AG04450 (cell line): Measurements from ENCODE around the gene PAM. TPM values are rescaled to one million over a fixed set of nuclear protein-coding genes. Genes with fewer than 3 reads are reported as not detected.

Experiments
- CTCF ChIA-PET: fragments of 300-600, 350-600 bp; formaldehyde crosslinking; extraction: SDS; loops from one replicate; lab custom pipeline; 2022; ENCODE audit warnings: antibody characterized with exemption, inconsistent platforms; lab: Charles Lee
- POLR2A ChIA-PET: fragments of 350-600 bp; formaldehyde crosslinking; extraction: SDS; loops from one replicate; lab custom pipeline; 2021; ENCODE audit warnings: antibody characterized with exemption, inconsistent platforms; lab: Yijun Ruan, JAX
- DNase-seq: peaks from one replicate; pipeline ENCODE4 v3.0.0-alpha.2; 2011; ENCODE audit warnings: low read depth, low spot score
- H3K27ac ChIP-seq: one replicate; pipeline ENCODE4 v1.5.1; 2012; ENCODE audit warnings: low read depth, low read length, control low read depth
- H3K27me3 ChIP-seq: one replicate; pipeline ENCODE4 v1.6.0; 2012; ENCODE audit warnings: low read length; ENCODE audit not compliant: control insufficient read depth, insufficient read depth
- H3K4me3 ChIP-seq: 2 replicates; pipeline ENCODE4 v1.5.1; 2011; ENCODE audit warnings: mild to moderate bottlenecking, low read depth, low read length, control low read depth
- H3K9me3 ChIP-seq: 2 replicates; pipeline ENCODE4 v1.5.1; 2012; ENCODE audit warnings: low read length; ENCODE audit not compliant: control insufficient read depth, insufficient read depth
- polyA plus RNA-seq: library from polyadenylated mRNA; depleted of rRNA; stranded (reverse); fragments of >200 nt; gene quantifications from 2 replicates; pipeline ENCODE4 v1.2.3, GENCODE V29; 2011
- TF ChIP-seq, protein P1 (sequence below): IDR thresholded peaks from 2 replicates; pipeline ENCODE4 v1.5.1; 2011; ENCODE audit warnings: low read depth, low read length, control low read depth, inconsistent platforms

Gene PAM
- polyA plus RNA-seq, 1 experiment, result 307 TPM

DNA sequence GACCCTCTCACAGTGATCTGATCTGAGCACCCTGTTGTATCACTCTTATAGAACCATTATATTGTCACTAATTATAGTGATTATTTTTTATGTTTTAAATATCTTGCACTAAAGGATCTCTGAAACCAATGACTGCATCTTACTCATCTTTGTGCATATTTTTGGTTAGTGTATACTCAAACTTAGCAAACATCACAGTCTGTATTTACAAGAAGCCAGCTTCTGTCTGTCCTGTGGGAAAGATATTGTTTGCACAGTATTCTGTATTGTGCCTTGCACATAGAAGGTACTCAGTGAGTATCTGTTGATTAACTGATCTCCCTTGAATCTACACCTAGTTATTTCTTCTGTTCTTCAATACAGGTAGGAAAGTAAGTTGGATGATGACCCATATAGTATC is 131.5 kb downstream of the PAM start:
- no peaks in the 10 kb centered on the region for H3K9me3 ChIP-seq
- no peak overlapping the region for H3K4me3 ChIP-seq
- H3K27ac ChIP-seq, result no peak overlapping the region
- no peaks in the 10 kb centered on the region for H3K27me3 ChIP-seq
- CTCF ChIA-PET, result interaction anchor here (1.3 kb wide), 1 partner anchor 9 kb away, joined by 4 read pairs; no protein-coding TSS in a partner anchor
- POLR2A ChIA-PET, result no interaction called here
- TF ChIP-seq, protein P1, sequence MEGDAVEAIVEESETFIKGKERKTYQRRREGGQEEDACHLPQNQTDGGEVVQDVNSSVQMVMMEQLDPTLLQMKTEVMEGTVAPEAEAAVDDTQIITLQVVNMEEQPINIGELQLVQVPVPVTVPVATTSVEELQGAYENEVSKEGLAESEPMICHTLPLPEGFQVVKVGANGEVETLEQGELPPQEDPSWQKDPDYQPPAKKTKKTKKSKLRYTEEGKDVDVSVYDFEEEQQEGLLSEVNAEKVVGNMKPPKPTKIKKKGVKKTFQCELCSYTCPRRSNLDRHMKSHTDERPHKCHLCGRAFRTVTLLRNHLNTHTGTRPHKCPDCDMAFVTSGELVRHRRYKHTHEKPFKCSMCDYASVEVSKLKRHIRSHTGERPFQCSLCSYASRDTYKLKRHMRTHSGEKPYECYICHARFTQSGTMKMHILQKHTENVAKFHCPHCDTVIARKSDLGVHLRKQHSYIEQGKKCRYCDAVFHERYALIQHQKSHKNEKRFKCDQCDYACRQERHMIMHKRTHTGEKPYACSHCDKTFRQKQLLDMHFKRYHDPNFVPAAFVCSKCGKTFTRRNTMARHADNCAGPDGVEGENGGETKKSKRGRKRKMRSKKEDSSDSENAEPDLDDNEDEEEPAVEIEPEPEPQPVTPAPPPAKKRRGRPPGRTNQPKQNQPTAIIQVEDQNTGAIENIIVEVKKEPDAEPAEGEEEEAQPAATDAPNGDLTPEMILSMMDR, result no peak
- DNase-seq, result no peak

- ChIA-PET POLR2A (no interaction called here), CTCF (no interaction called here)
- no peak overlapping the region for H3K4me3 ChIP-seq
- no peaks in the 10 kb centered on the region for H3K27me3 ChIP-seq
- TF ChIP-seq, protein P1, result no peak
- no peak overlapping the region for H3K27ac ChIP-seq
- no peak for DNase-seq
- no peaks in the 10 kb centered on the region for H3K9me3 ChIP-seq
Measured at GRCh38 chr5:102888483-102888882, 133.4 kb downstream of the PAM start.

GRCh38 chr5:102889033-102889432 is 133.9 kb downstream of the PAM start:
- no peaks in the 10 kb centered on the region for H3K27me3 ChIP-seq
- no peak overlapping the region for H3K4me3 ChIP-seq
- no peaks in the 10 kb centered on the region for H3K9me3 ChIP-seq
- no peak overlapping the region for H3K27ac ChIP-seq
- POLR2A ChIA-PET, result no interaction called here
- CTCF ChIA-PET, result no interaction called here
- DNase-seq, result no peak
- TF ChIP-seq, protein P1, result no peak

- DNase-seq, result no peak
- TF ChIP-seq, protein P1, result no peak
- POLR2A ChIA-PET, result no interaction called here
- Histone ChIP-seq H3K27ac (no peak overlapping the region), H3K4me3 (no peak overlapping the region), H3K27me3 (no peaks in the 10 kb centered on the region), H3K9me3 (no peaks in the 10 kb centered on the region)
- CTCF ChIA-PET, result no interaction called here
Measured at GRCh38 chr5:102890133-102890532, 135.0 kb downstream of the PAM start.

DNA sequence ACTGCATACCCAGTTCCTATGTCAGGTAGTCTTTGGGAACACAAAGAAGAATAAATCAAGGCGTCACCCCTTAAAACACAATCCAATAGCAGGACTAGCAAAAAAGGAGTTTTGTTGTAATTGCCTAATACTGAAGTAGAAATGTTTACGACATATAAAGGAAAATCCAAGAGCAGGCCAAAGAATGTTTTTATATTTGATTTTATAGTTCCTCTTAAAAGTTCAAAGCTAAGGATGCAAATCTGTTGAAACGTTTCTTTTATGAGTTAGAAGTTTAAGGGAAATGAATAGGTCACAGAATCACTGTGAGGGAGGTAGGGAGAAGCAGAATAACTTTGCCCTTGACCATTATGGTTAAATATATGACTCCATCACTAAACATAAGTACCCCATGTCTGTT is 136.1 kb downstream of the PAM start:
- DNase-seq, result no peak
- TF ChIP-seq, protein P1, result no peak
- POLR2A ChIA-PET, result no interaction called here
- Histone ChIP-seq H3K27me3 (no peaks in the 10 kb centered on the region), H3K9me3 (no peaks in the 10 kb centered on the region), H3K27ac (no peak overlapping the region), H3K4me3 (no peak overlapping the region)
- CTCF ChIA-PET, result no interaction called here
